ENCODE results near the gene LASP1. TPM values are rescaled to one million over a fixed set of nuclear protein-coding genes. Genes with fewer than 3 reads are reported as not detected.

LASP1 gene
- total RNA-seq, 3 donors from 2014 or later: 74.7 to 109 (median 88.2) TPM

GRCh38 chr17:38875477-38876075 is 5.7 kb downstream of the LASP1 start:
- H3K4me1 Mint-ChIP-seq (ENCODE audit: low read depth): peaks cover 87% of the 10 kb centered on the region
- H3K9me3 Mint-ChIP-seq: no peaks in the 10 kb centered on the region
- H3K36me3 Mint-ChIP-seq (ENCODE audit: insufficient read depth): peaks cover 2% of the 10 kb centered on the region
- no peaks in the 10 kb centered on the region for H3K27me3 Mint-ChIP-seq (ENCODE audit: low read depth)
- no peak overlapping the region for H3K4me3 Mint-ChIP-seq
- no peak for DNase-seq
- no peak for ATAC-seq

- peaks cover 10% of the 10 kb centered on the region for H3K36me3 Mint-ChIP-seq (ENCODE audit: insufficient read depth)
- H3K27me3 Mint-ChIP-seq (ENCODE audit: low read depth): no peaks in the 10 kb centered on the region
- peak; percentile 32 to 33 for ATAC-seq
- H3K4me3 Mint-ChIP-seq: peak overlapping the region; percentile 48
- H3K4me1 Mint-ChIP-seq (ENCODE audit: low read depth): peaks cover 92% of the 10 kb centered on the region
- no peak for DNase-seq
- no peaks in the 10 kb centered on the region for H3K9me3 Mint-ChIP-seq
These were observed 7.4 kb downstream of the LASP1 start for GRCh38 chr17:38877130-38877851.

- Mint-ChIP-seq H3K36me3 (ENCODE audit: insufficient read depth) (peaks cover 10% of the 10 kb centered on the region), H3K27me3 (ENCODE audit: low read depth) (no peaks in the 10 kb centered on the region), H3K4me1 (ENCODE audit: low read depth) (peaks cover 87% of the 10 kb centered on the region), H3K9me3 (no peaks in the 10 kb centered on the region), H3K4me3 (peak overlapping the region; percentile 47)
- no peak for ATAC-seq
- no peak for DNase-seq
These were observed 10.2 kb downstream of the LASP1 start for GRCh38 chr17:38879878-38880665.

DNA sequence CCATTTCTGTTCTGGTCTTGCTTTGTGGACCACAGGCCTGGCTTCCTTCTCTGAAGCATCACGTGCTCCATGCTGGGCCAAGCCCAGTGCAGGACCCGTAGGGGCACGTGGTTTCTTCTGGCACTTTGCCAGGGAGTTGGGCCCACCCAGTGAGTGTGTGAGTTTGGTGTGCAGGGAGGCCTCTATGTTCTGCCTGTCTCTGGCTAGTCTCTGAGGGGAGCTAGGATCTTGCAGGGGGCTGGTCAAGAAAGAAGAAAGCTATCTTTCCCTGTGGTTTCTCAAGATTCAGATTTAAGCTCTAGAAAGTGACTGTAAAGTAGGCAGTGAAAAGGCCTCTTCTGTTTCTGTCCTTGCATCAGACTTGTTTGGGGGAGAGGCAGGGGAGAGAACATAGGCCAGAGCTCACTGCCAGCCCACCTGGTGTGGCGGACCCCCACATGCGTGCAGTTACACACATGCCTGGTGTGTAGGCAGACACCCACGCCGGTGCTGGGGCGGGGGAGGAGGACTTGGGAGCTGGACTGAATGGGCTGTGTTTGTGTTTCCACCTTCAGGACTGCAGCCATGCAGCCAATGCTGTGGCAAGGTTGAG is 11.8 kb downstream of the LASP1 start:
- no peaks in the 10 kb centered on the region for H3K27me3 Mint-ChIP-seq (ENCODE audit: low read depth)
- no peaks in the 10 kb centered on the region for H3K9me3 Mint-ChIP-seq
- H3K4me3 Mint-ChIP-seq: no peak overlapping the region
- ATAC-seq (peak; percentile 36 to 38), DNase-seq (no peak)
- H3K36me3 Mint-ChIP-seq (ENCODE audit: insufficient read depth): peaks cover 13% of the 10 kb centered on the region
- H3K4me1 Mint-ChIP-seq (ENCODE audit: low read depth): peaks cover 89% of the 10 kb centered on the region

DNA sequence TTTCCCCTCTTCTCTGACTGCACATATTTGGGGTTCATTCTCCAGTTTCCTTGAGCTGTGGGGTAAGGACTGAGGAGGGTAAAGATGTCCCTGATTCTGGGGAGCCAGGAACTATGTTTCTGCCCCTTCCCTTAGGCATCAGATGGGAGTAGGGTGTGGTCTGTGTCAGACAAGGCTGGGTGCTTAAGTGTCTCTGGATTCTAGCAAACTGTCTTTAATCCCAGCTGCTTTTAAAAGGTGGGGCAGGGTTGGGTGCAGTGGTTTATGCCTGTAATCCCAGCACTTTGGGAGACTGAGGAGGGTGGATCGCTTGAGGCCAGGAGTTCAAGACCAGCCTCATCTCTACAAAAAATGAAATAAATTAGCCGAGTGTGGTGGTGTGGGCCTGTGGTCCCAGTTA is 13.0 kb downstream of the LASP1 start:
- no peaks in the 10 kb centered on the region for H3K9me3 Mint-ChIP-seq
- H3K4me1 Mint-ChIP-seq (ENCODE audit: low read depth): peaks cover 88% of the 10 kb centered on the region
- H3K36me3 Mint-ChIP-seq (ENCODE audit: insufficient read depth): peaks cover 13% of the 10 kb centered on the region
- H3K27me3 Mint-ChIP-seq (ENCODE audit: low read depth): no peaks in the 10 kb centered on the region
- no peak for DNase-seq
- ATAC-seq: no peak
- no peak overlapping the region for H3K4me3 Mint-ChIP-seq

GRCh38 chr17:38883592-38884526 is 14.0 kb downstream of the LASP1 start:
- Mint-ChIP-seq H3K36me3 (ENCODE audit: insufficient read depth) (peaks cover 10% of the 10 kb centered on the region), H3K27me3 (ENCODE audit: low read depth) (no peaks in the 10 kb centered on the region), H3K4me3 (peak overlapping the region; percentile 63), H3K4me1 (ENCODE audit: low read depth) (peaks cover 88% of the 10 kb centered on the region), H3K9me3 (no peaks in the 10 kb centered on the region)
- ATAC-seq: no peak
- DNase-seq: no peak

- peaks cover 90% of the 10 kb centered on the region for H3K4me1 Mint-ChIP-seq (ENCODE audit: low read depth)
- peak overlapping the region; percentile 35 for H3K4me3 Mint-ChIP-seq
- H3K27me3 Mint-ChIP-seq (ENCODE audit: low read depth): no peaks in the 10 kb centered on the region
- peaks cover 15% of the 10 kb centered on the region for H3K36me3 Mint-ChIP-seq (ENCODE audit: insufficient read depth)
- H3K9me3 Mint-ChIP-seq: no peaks in the 10 kb centered on the region
- no peak for ATAC-seq
- DNase-seq: no peak
These were observed 15.3 kb downstream of the LASP1 start for GRCh38 chr17:38885044-38885727.

DNA sequence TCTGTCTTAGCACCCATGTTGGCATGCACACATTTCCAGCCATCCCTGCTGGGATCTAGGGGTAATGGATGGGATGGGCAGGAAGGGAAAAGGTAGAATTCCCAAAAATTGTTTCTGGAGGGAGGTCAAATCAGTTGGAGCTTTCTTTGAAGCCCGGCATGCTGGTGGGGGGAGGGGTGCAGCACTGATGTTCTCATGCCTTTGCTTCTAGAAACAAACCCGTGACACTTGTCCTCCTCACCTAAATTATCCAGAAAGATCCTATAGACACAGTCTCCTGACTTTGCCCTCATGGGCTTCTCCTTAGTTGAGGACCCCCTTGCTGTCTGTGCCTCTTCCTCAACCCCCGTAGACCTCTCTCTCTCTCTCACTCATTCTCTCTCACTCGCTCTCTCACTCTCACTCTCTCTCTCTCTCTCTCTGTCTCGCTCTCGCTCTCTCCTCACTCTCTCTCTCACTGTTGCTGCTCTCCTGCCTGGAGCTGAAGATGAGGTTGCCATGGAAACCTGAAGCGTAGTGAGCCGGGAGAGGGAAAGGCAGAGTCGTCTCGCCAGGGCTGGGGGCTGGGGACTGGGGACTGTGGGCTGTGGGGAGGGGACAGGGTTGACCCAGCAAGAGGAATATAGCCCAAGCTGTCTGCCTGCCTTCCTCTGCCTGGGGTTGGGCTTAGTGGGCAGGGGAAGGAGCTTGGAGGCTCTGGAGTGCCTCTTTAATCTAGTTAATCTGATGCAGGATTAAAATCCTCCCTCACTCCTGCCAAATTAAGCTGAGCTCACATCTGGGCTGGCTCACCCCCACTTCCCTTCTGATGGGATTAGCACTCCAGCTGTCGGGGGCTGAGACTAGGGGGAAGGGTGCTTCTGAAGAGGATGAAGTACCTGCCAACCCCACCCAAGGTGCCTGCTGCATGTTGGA is 16.1 kb downstream of the LASP1 start:
- no peak for ATAC-seq
- DNase-seq: no peak
- Mint-ChIP-seq H3K4me1 (ENCODE audit: low read depth) (peaks cover 90% of the 10 kb centered on the region), H3K9me3 (no peaks in the 10 kb centered on the region), H3K4me3 (peak overlapping the region; percentile 19), H3K27me3 (ENCODE audit: low read depth) (no peaks in the 10 kb centered on the region), H3K36me3 (ENCODE audit: insufficient read depth) (peaks cover 17% of the 10 kb centered on the region)

GRCh38 chr17:38886643-38887010 is 16.8 kb downstream of the LASP1 start:
- Mint-ChIP-seq H3K4me3 (no peak overlapping the region), H3K36me3 (ENCODE audit: insufficient read depth) (peaks cover 17% of the 10 kb centered on the region), H3K4me1 (ENCODE audit: low read depth) (peaks cover 89% of the 10 kb centered on the region), H3K9me3 (no peaks in the 10 kb centered on the region), H3K27me3 (ENCODE audit: low read depth) (no peaks in the 10 kb centered on the region)
- no peak for ATAC-seq
- no peak for DNase-seq

DNA sequence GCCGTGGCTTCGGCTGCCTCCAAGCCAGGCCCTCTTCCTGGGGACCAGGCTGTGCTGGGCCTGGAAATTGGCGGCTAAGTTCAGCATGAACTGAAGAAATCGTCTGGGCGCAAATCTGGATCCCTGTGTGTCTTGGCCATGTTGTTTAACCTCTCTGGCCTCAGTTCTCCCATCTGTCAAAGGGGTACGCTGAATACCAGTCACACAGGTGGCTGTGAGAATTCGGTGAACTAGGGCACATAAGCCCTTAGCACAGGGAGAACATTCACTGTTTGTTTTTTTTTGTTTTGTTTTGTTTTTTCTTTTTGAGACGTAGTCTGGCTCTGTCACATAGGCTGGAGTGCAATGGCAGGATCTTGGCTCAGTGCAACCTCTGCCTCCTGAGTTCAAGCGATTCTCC is 19.0 kb downstream of the LASP1 start:
- H3K4me1 Mint-ChIP-seq (ENCODE audit: low read depth): peaks cover 86% of the 10 kb centered on the region

DNA sequence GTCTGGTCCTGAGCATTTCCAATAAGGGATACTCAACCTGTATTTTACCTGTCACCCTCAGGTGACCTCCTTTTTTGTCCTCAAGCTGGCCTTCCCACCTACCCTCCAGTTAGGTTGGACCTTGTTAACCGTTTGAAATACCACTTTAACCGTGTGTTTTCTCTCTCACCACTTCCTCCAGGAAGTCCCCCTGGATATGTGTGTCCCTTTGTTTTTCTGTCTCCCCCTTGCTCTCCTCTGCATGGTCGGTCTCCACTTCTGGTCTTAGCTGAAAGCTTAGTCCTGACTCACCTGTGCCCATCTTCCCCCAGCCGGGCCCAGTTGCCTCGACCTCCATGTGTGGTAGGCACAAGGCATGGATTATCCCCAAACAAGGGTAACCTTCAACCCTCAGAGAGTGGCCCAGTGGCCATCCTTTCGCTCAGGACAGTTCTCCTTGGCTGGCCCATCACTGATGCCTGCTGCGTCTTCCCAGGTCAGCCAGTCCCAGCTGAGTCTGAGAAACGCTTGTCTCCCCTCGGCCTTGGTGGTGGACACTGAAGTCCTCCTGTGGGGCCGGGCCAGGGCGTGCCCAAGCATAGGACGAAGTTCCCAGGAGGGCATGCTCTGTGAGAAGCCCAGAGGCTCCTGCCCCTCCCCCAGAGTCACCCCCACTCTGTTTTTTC is 20.0 kb downstream of the LASP1 start:
- peaks cover 88% of the 10 kb centered on the region for H3K4me1 Mint-ChIP-seq (ENCODE audit: low read depth)
- ATAC-seq: no peak
- H3K27me3 Mint-ChIP-seq (ENCODE audit: low read depth): no peaks in the 10 kb centered on the region
- peaks cover 18% of the 10 kb centered on the region for H3K36me3 Mint-ChIP-seq (ENCODE audit: insufficient read depth)
- H3K9me3 Mint-ChIP-seq: no peaks in the 10 kb centered on the region
- no peak for DNase-seq
- H3K4me3 Mint-ChIP-seq: no peak overlapping the region

More for the DNA sequence above, 19.0 kb downstream of the LASP1 start:
- no peaks in the 10 kb centered on the region for H3K27me3 Mint-ChIP-seq (ENCODE audit: low read depth)
- DNase-seq (no peak), ATAC-seq (no peak)
- no peaks in the 10 kb centered on the region for H3K9me3 Mint-ChIP-seq
- peaks cover 15% of the 10 kb centered on the region for H3K36me3 Mint-ChIP-seq (ENCODE audit: insufficient read depth)
- no peak overlapping the region for H3K4me3 Mint-ChIP-seq

DNA sequence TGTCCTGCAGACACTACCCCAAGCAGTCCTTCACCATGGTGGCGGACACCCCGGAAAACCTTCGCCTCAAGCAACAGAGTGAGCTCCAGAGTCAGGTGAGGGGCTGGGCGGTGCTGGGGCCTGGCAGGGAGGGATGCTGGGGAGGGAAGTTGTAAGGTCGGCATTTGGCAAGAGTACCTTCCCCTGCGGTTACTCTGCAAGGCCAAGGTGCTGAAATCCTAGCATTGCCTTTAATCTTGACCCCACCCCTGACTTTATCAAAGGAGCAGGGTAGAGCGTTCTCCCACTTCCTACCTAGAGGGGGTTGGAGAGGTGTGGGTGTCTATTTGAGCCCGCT is 20.5 kb downstream of the LASP1 start:
- DNase-seq: no peak
- Mint-ChIP-seq H3K9me3 (no peaks in the 10 kb centered on the region), H3K4me3 (no peak overlapping the region), H3K36me3 (ENCODE audit: insufficient read depth) (peaks cover 18% of the 10 kb centered on the region), H3K27me3 (ENCODE audit: low read depth) (no peaks in the 10 kb centered on the region), H3K4me1 (ENCODE audit: low read depth) (peaks cover 83% of the 10 kb centered on the region)
- peak; percentile 5 to 11 for ATAC-seq

All from activated T-cell treated with anti-CD3 and anti-CD28 coated beads, Interleukin-2, amount 50 U/mL, for 4 hours (primary cell).